Endothelial cell of umbilical vein (primary cell): ENCODE results near the gene C12orf43. TPM values are rescaled to one million over a fixed set of nuclear protein-coding genes. Genes with fewer than 3 reads are reported as not detected.

Experiments
- BruUV-seq: library from RNA; stranded (reverse); fragments of 400-500 nt; replicated peaks from 2 replicates; lab custom pipeline; 2021; lab: Mats Ljungman, UMichigan
- CTCF ChIA-PET: fragments of 300-600, 350-600 bp; sonication (Branson Sonifier 250); formaldehyde crosslinking; loops from one replicate; lab custom pipeline; 2021; ENCODE audit warnings: antibody characterized with exemption, inconsistent platforms; lab: Charles Lee
- POLR2A ChIA-PET: fragments of 300-600, 350-600 bp; sonication (Branson Sonifier 250); formaldehyde crosslinking; loops from one replicate; lab custom pipeline; 2021; ENCODE audit warnings: antibody characterized with exemption, inconsistent platforms; lab: Charles Lee
- DNase-seq: peaks from one replicate; pipeline ENCODE4 v3.0.0-alpha.2; 2011; ENCODE audit warnings: low read depth, low spot score
- FAIRE-seq: peaks from 2 replicates; lab custom pipeline; 2011; peaks lifted over from hg19 to GRCh38; lab: Jason Lieb, UNC
- H2AFZ ChIP-seq: 2 replicates; pipeline ENCODE4 v1.6.0; 2012; ENCODE audit warnings: low read depth, low read length, control low read depth, inconsistent platforms
- H3K27ac ChIP-seq: 2 replicates; pipeline ENCODE4 v1.5.1; 2011; ENCODE audit warnings: low read depth, mild to moderate bottlenecking, control low read depth, low read length, moderate library complexity; ENCODE audit not compliant: insufficient read depth
- H3K27me3 ChIP-seq, 2 experiments: 2 replicates each; pipeline versions ENCODE4 v1.6.0 to v1.6.1; 2011; ENCODE audit warnings: low read length in 2 of 2, mixed read lengths in 1 of 2; ENCODE audit not compliant: control insufficient read depth in 2 of 2, insufficient read depth in 2 of 2
- H3K36me3 ChIP-seq, 2 experiments: 2 replicates in 1 of 2; 3 replicates in 1 of 2; pipeline ENCODE4 v1.5.1; 2011; ENCODE audit warnings: low read length in 2 of 2, mild to moderate bottlenecking in 1 of 2, moderate library complexity in 1 of 2; ENCODE audit not compliant: control insufficient read depth in 2 of 2, insufficient read depth in 2 of 2; ENCODE audit errors: extremely low read depth in 1 of 2
- H3K4me1 ChIP-seq: 3 replicates; pipeline ENCODE4 v1.5.1; 2011; ENCODE audit warnings: mild to moderate bottlenecking, low read length; ENCODE audit not compliant: control insufficient read depth, insufficient read depth; ENCODE audit errors: extremely low read depth
- H3K4me2 ChIP-seq: 2 replicates; pipeline ENCODE4 v1.6.1; 2011; ENCODE audit warnings: low read length, control low read depth, mixed read lengths; ENCODE audit not compliant: insufficient read depth
- H3K4me3 ChIP-seq, 3 experiments: fragments of 200-600 bp in 1 of 3; sonication (generic), shearing (Covaris generic) in 1 of 3; replicated peaks in 1 of 3; 2 replicates each; pipeline ENCODE4 v1.5.1; 2011 to 2016; ENCODE audit warnings: control low read depth in 3 of 3, low read length in 3 of 3, mild to moderate bottlenecking in 2 of 3, inconsistent platforms in 1 of 3, low read depth in 1 of 3, moderate library complexity in 1 of 3; ENCODE audit not compliant: insufficient read depth in 1 of 3
- H3K79me2 ChIP-seq: 2 replicates; pipeline ENCODE4 v1.6.0; 2012; ENCODE audit warnings: low read length, inconsistent platforms; ENCODE audit not compliant: control insufficient read depth, insufficient read depth
- H3K9ac ChIP-seq: replicated peaks from 2 replicates; pipeline ENCODE3; 2011; ENCODE audit warnings: low read length, control low read depth; ENCODE audit not compliant: insufficient read depth; ENCODE audit errors: extremely low read depth
- H3K9me1 ChIP-seq: replicated peaks from 3 replicates; pipeline ENCODE4 v1.6.0; 2011; ENCODE audit warnings: mild to moderate bottlenecking, low read length; ENCODE audit not compliant: control insufficient read depth, insufficient read depth; ENCODE audit errors: extremely low read depth
- H3K9me3 ChIP-seq: replicated peaks from 2 replicates; pipeline ENCODE4 v1.5.1; 2012; ENCODE audit warnings: low read length, inconsistent platforms; ENCODE audit not compliant: control insufficient read depth, insufficient read depth
- H4K20me1 ChIP-seq: replicated peaks from 2 replicates; pipeline ENCODE3; 2011; ENCODE audit warnings: mild to moderate bottlenecking, low read length; ENCODE audit not compliant: control insufficient read depth, insufficient read depth; ENCODE audit errors: extremely low read depth
- CTCF ChIP-seq, 2 donors: IDR thresholded peaks; 1 replicate in 1 of 2; 2 replicates in 1 of 2; pipeline ENCODE4 v1.5.1; 2011; ENCODE audit warnings: low read length in 2 of 2, mild to moderate bottlenecking in 2 of 2, moderate library complexity in 2 of 2, control low read depth in 1 of 2, inconsistent platforms in 1 of 2, low read depth in 1 of 2; ENCODE audit not compliant: insufficient read depth in 1 of 2; ENCODE audit errors: extremely low read depth in 1 of 2
- FOS ChIP-seq: IDR thresholded peaks from 2 replicates; pipeline ENCODE4 v1.6.1; 2011; ENCODE audit warnings: mild to moderate bottlenecking, low read length, moderate library complexity, borderline replicate concordance; ENCODE audit not compliant: insufficient read depth
- GATA2 ChIP-seq: IDR thresholded peaks from 2 replicates; pipeline ENCODE4 v1.7.0; 2011; ENCODE audit warnings: low read depth, mild to moderate bottlenecking, moderate library complexity, mixed read lengths, low read length; ENCODE audit not compliant: insufficient read length, insufficient read depth
- JUN ChIP-seq: IDR thresholded peaks from 2 replicates; pipeline ENCODE4 v1.6.1; 2011; ENCODE audit warnings: borderline replicate concordance, low read depth; ENCODE audit not compliant: insufficient read length, insufficient read depth
- MYC ChIP-seq: IDR thresholded peaks from one replicate; pipeline ENCODE4 v1.6.1; 2011; ENCODE audit warnings: mild to moderate bottlenecking, low read depth, low read length
- POLR2AphosphoS5 ChIP-seq: IDR thresholded peaks from 2 replicates; pipeline ENCODE4 v1.6.1; 2012; ENCODE audit warnings: low read depth, mild to moderate bottlenecking, control low read depth, low read length, moderate library complexity; ENCODE audit not compliant: insufficient read depth
- dilution Hi-C: fragments of 300-500 bp; cut with MboI; formaldehyde crosslinking; loops from one replicate; pipeline ENCODE4 v1.15.0; 2019; ENCODE audit warnings: low sequenced_read_pairs; ENCODE audit not compliant: extremely low pct_ligation_motif_present
- intact Hi-C: fragments of 100-400 bp; cut with micrococcal nuclease; formaldehyde crosslinking; loops from one replicate; pipeline ENCODE4 v1.10.0; 2022
- polyA plus RNA-seq, 4 experiments: library from polyadenylated mRNA; depleted of rRNA in 3 of 4; stranded (reverse) in 3 of 4; unstranded in 1 of 4; fragments of >200 nt; gene quantifications; 2 replicates each; pipeline versions ENCODE4 v1.2.1 to v1.2.3, GENCODE V29; 2011 to 2012; ENCODE audit warnings: missing spikeins in 1 of 4
- total RNA-seq: library from RNA; stranded (reverse); gene quantifications from 2 replicates; pipeline ENCODE4 v1.2.3, GENCODE V29; 2021

Gene C12orf43
- total and polyA plus RNA-seq, 2 donors (not counting 3 experiments of a cell fraction or from before 2014, with no cell fraction given): 12.3 to 24.7 TPM

DNA sequence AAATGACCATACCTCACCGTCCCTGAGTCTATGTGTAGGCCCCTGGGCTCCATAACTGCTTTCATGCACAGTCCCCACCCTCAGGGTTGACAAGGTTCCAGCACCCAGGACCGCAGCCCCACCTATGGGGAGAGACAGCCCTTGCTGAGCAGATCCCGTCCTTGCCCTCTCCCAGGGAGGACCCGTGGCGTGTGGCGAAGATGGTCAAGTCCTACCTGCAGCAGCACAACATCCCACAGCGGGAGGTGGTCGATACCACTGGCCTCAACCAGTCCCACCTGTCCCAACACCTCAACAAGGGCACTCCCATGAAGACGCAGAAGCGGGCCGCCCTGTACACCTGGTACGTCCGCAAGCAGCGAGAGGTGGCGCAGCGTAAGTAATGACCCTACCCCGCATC is 27.6 kb downstream of the C12orf43 start:
- no peak for FAIRE-seq
- TF ChIP-seq JUN (no peak), MYC (no peak), GATA2 (no peak), POLR2AphosphoS5 (no peak), CTCF (IDR thresholded peaks at IDR 0.05; ENCODE audit: extremely low read depth in 1 of 2, insufficient read depth in 1 of 2, low read depth in 1 of 2, low read length in 2 of 2) (no peak), FOS (no peak)

More for the DNA sequence above, 27.6 kb downstream of the C12orf43 start:
- no peaks in the 10 kb centered on the region for H3K79me2 ChIP-seq
- H3K9me1 ChIP-seq: no peaks in the 10 kb centered on the region
- no peak overlapping the region for H3K4me2 ChIP-seq
- ChIA-PET CTCF (no interaction called here), POLR2A (no interaction called here)
- no peak overlapping the region for H3K4me3 ChIP-seq
- DNase-seq: no peak
- BruUV-seq: no TSS peak
- no peak overlapping the region for H3K27ac ChIP-seq
- H3K4me1 ChIP-seq: no peaks in the 10 kb centered on the region
- intact Hi-C loops (no loop called here), dilution Hi-C loops (no loop called here)
- no peak overlapping the region for H2AFZ ChIP-seq
- no peaks in the 10 kb centered on the region for H4K20me1 ChIP-seq
- no peak overlapping the region for H3K9ac ChIP-seq
- no peaks in the 10 kb centered on the region for H3K36me3 ChIP-seq
- peaks cover 3 to 8% of the 10 kb centered on the region in 2 experiments for H3K27me3 ChIP-seq
- no peaks in the 10 kb centered on the region for H3K9me3 ChIP-seq
